Right hindlimb (tissue), 1 donor: ENCODE results near the gene LTB4R.
A peak's percentile ranks its signal among the peaks of the same experiment; 100 is the strongest.

Experiments
- DNase-seq: peaks from one replicate; pipeline ENCODE4 v3.0.0-alpha.2; 2018

LTB4R gene

GRCh38 chr14:24279301-24280186, 31.8 kb upstream of the LTB4R start:
- DNase-seq = no peak

GRCh38 chr14:24280797-24281460, 30.4 kb upstream of the LTB4R start:
- DNase-seq = no peak

GRCh38 chr14:24281636-24282035, 29.7 kb upstream of the LTB4R start:
- no peak for DNase-seq

- no peak for DNase-seq
These were observed 28.6 kb upstream of the LTB4R start for GRCh38 chr14:24282736-24283135.

- DNase-seq = no peak
These were observed 27.4 kb upstream of the LTB4R start for GRCh38 chr14:24283796-24284460.

GRCh38 chr14:24284501-24285035, 26.7 kb upstream of the LTB4R start:
- no peak for DNase-seq

- no peak for DNase-seq
These were observed 26.0 kb upstream of the LTB4R start for GRCh38 chr14:24285351-24285750.

- DNase-seq = no peak
These were observed 24.3 kb upstream of the LTB4R start for GRCh38 chr14:24286996-24287395.

- no peak for DNase-seq
These were observed 21.5 kb upstream of the LTB4R start for GRCh38 chr14:24289649-24290280.

GRCh38 chr14:24290746-24291145, 20.6 kb upstream of the LTB4R start:
- DNase-seq = no peak

GRCh38 chr14:24291446-24292117, 19.7 kb upstream of the LTB4R start:
- DNase-seq = no peak

GRCh38 chr14:24292118-24292807, 19.0 kb upstream of the LTB4R start:
- no peak for DNase-seq

GRCh38 chr14:24293525-24293924, 17.8 kb upstream of the LTB4R start:
- no peak for DNase-seq

- DNase-seq = peak; percentile 73
These were observed 14.8 kb upstream of the LTB4R start for GRCh38 chr14:24296341-24297157.

GRCh38 chr14:24297190-24297964, 13.9 kb upstream of the LTB4R start:
- no peak for DNase-seq

GRCh38 chr14:24298892-24299254, 12.4 kb upstream of the LTB4R start:
- DNase-seq = no peak

GRCh38 chr14:24299255-24300191, 11.8 kb upstream of the LTB4R start, which contains the start of the genes DHRS1 and NOP9:
TSS of gene DHRS1 (minus strand) at chr14:24299780. CDS start at chr14:24299106, 674 bp downstream.
TSS of gene NOP9 (plus strand) at chr14:24299850. CDS start at chr14:24299955, 105 bp downstream.
- DNase-seq = peak; percentile 92

GRCh38 chr14:24300326-24300980, 10.8 kb upstream of the LTB4R start:
- DNase-seq = no peak
